Measurements from ENCODE around the gene IDH3B.

DNA sequence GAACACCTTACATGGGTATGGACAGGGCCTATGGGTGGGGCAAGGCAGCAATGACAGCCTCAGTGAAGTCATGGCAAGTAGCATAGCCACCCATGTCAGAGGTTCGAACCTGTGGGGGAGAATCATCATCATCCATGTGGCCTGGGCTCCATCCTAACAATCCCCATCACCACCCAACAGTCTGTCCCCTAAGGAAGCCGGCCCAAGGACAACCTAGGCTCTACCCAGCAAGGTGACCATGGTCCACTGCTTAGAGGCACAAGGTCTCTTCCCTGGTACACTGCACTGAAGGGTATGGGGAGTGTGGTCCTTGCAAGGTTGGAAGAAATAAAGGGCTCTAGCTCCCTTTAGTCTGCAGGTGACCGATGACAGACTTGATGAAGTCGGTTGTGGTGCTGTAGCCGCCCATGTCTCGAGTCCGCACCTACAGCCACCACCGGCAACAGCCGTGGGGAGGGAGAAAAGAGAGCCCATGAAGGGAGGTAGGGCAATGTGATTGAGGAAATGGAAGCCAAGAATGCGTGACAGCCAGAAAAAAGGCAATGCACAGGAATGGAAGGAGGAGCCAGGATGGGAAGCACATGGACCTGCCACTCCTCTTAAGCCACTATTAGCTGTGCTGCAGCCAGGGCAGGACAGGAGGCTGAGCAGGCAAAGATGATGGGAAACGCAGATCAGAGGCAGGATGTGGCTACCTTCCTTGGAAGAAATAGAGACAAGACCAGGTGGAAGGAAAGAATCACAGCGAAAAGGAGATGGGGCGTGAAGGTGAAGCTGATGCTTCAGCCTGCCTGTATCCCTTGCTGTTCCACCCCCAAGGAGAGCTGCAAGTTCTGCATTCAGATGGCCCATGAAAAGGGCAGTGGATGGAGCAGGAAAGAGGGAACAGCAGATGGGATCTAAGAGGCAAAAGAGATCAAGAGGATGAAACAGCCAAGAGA is 5.3 kb downstream of the IDH3B start:
- TF ChIP-seq, protein P1, sequence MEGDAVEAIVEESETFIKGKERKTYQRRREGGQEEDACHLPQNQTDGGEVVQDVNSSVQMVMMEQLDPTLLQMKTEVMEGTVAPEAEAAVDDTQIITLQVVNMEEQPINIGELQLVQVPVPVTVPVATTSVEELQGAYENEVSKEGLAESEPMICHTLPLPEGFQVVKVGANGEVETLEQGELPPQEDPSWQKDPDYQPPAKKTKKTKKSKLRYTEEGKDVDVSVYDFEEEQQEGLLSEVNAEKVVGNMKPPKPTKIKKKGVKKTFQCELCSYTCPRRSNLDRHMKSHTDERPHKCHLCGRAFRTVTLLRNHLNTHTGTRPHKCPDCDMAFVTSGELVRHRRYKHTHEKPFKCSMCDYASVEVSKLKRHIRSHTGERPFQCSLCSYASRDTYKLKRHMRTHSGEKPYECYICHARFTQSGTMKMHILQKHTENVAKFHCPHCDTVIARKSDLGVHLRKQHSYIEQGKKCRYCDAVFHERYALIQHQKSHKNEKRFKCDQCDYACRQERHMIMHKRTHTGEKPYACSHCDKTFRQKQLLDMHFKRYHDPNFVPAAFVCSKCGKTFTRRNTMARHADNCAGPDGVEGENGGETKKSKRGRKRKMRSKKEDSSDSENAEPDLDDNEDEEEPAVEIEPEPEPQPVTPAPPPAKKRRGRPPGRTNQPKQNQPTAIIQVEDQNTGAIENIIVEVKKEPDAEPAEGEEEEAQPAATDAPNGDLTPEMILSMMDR (IDR thresholded peaks at IDR 0.05; ENCODE audit: low read depth, low read length), result no peak
- no peak for TF ChIP-seq EZH2phosphoT487 (IDR thresholded peaks at IDR 0.05; ENCODE audit: low read depth)
